T-helper 17 cell (primary cell): ENCODE measurements around the gene ASIC1. TPM values are rescaled to one million over a fixed set of nuclear protein-coding genes. Genes with fewer than 3 reads are reported as not detected.
A peak's percentile ranks its signal among the peaks of the same experiment; 100 is the strongest.
"Not testable (repeated sequence)": the region's sequence is repeated elsewhere in the genome, so short reads cannot be mapped to it uniquely, and the experiment has no call there.

Experiments
- ATAC-seq: fragments of 150-1000 bp; cut with Tn5 transposase; 2 replicates; pipeline ENCODE4 v1.10.0; 2021; ENCODE audit warnings: mild to moderate bottlenecking, moderate library complexity
- DNase-seq, 3 donors: peaks; one replicate each; pipeline versions ENCODE4 v3.0.0 to v3.0.0-alpha.2; 2020 to 2021
- H3K9me3 ChIP-seq: one replicate; pipeline ENCODE4 v1.7.0; 2013; ENCODE audit warnings: low read length, mild to moderate bottlenecking; ENCODE audit not compliant: control insufficient read depth, poor library complexity, severe bottlenecking
- H3K27ac Mint-ChIP-seq: one replicate; pipeline ENCODE4 v1.8.0; 2022; ENCODE audit warnings: mild to moderate bottlenecking, moderate library complexity, mixed read lengths
- H3K27me3 Mint-ChIP-seq: one replicate; pipeline ENCODE4 v1.8.0; 2022; ENCODE audit warnings: mixed read lengths
- H3K36me3 Mint-ChIP-seq: one replicate; pipeline ENCODE4 v1.8.0; 2022; ENCODE audit warnings: low read depth, mixed read lengths
- H3K4me1 Mint-ChIP-seq: one replicate; pipeline ENCODE4 v1.8.0; 2022; ENCODE audit warnings: mild to moderate bottlenecking, mixed read lengths
- H3K4me3 Mint-ChIP-seq: one replicate; pipeline ENCODE4 v1.8.0; 2022; ENCODE audit warnings: mild to moderate bottlenecking, moderate library complexity, mixed read lengths
- total RNA-seq, 4 donors: library from RNA in 2 of 4; stranded (reverse) in 2 of 4; gene quantifications; one replicate each; pipeline ENCODE4 v1.2.3 and lab custom pipeline; 2022 to 2026

Gene ASIC1
- total RNA-seq, 2 donors from 2014 or later: 0.17 to 1.1 TPM

DNA sequence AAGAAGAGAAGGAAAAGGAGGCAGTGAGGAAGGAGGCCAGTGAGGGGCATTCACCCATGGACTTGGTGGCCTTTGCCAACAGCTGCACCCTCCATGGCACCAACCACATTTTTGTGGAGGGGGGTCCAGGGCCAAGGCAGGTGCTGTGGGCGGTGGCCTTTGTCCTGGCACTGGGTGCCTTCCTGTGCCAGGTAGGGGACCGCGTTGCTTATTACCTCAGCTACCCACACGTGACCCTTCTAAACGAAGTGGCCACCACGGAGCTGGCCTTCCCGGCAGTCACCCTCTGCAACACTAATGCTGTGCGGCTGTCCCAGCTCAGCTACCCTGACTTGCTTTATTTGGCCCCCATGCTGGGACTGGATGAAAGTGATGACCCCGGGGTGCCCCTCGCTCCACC is 16.3 kb downstream of the ASIC1 start:
- peaks cover 18% of the 10 kb centered on the region for H3K27me3 Mint-ChIP-seq
- no peaks in the 10 kb centered on the region for H3K9me3 ChIP-seq
- ATAC-seq (no peak), DNase-seq (no peak)
- no peaks in the 10 kb centered on the region for H3K36me3 Mint-ChIP-seq
- peaks cover 14% of the 10 kb centered on the region for H3K4me1 Mint-ChIP-seq
- no peak overlapping the region for H3K4me3 Mint-ChIP-seq
- H3K27ac Mint-ChIP-seq: no peak overlapping the region

DNA sequence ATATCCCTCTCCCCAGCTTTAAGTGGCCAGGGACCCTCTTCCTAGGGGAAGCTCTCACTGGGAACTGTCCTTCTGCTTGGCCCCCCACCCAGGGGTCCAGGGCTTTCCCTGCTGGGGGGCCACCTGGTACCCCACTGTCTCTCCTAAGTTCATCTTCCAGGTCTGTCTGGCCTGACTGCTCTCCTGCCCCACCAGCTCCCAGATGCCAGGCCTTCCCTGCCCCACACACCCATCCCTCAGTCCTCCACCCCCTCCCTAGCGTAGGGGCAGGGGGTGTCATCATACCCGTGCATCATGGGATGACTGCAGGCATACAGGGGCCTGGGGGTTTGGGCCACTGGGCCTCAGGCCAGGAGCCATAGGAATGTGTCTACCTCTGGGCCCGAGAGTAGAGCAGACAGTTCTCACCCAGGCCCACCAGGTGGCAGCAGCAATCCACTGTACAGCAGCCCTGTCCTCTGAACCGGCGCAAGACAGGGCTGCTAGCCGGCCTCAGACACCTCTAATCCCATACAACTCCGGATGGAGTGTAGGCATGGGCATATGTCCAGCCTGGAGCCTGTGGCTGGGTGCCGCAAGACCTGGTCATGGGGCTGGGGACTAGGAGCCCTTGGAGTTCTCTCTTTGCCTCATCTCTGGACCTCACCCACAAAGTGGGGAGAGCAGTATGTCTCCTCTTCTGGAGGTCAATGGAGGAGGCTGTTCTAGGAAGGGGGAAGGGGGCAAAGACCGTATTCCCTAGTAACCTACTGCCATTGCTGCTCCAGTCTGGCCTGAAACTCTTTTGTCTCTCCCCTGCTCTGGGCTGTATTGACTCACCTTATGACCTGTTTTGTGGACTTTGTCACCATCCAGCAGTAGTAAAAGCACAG is 17.8 kb downstream of the ASIC1 start:
- peak; percentile 95 for ATAC-seq
- DNase-seq: peak; percentile 63 to 73 (median 68)
- Mint-ChIP-seq H3K27me3 (peaks cover 12% of the 10 kb centered on the region), H3K36me3 (no peaks in the 10 kb centered on the region), H3K4me1 (peaks cover 12% of the 10 kb centered on the region), H3K27ac (peak overlapping the region; percentile 27), H3K4me3 (no peak overlapping the region)
- no peaks in the 10 kb centered on the region for H3K9me3 ChIP-seq

DNA sequence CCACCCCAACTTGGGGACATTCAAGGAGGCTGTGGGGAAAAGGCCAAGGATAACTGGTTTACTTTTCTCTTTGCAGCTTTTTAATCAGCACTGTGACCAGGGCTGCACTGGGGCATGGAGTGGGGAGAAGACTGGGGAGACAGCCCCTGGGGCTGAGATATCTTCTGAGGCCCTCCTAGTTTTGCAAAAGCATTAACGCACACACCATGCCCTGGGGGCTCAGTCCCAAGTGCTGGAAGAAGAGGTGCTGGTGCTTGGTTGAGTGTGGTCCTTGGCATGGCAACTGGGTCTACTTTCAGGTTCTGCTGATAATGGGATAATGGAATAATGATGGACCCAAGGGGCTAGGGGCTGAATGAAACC is 18.4 kb downstream of the ASIC1 start:
- peaks cover 6% of the 10 kb centered on the region for H3K27me3 Mint-ChIP-seq
- DNase-seq (no peak), ATAC-seq (no peak)
- no peak overlapping the region for H3K27ac Mint-ChIP-seq
- H3K4me1 Mint-ChIP-seq: peaks cover 7% of the 10 kb centered on the region
- H3K36me3 Mint-ChIP-seq: no peaks in the 10 kb centered on the region
- H3K9me3 ChIP-seq: no peaks in the 10 kb centered on the region
- H3K4me3 Mint-ChIP-seq: no peak overlapping the region

DNA sequence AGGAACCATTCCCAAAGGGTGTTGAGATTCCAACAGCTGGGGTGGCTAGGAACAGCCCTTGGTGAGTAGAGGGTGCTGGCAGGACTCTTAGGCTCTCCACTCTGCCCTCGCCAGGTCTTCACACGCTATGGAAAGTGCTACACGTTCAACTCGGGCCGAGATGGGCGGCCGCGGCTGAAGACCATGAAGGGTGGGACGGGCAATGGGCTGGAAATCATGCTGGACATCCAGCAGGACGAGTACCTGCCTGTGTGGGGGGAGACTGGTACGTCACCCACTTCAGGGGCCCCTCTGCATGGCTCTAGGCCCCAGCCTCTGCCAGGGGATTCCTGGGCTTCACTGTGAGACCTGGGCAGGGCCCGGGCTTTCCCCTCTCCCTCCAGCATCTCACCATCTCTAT is 19.7 kb downstream of the ASIC1 start:
- ATAC-seq: no peak
- no peaks in the 10 kb centered on the region for H3K36me3 Mint-ChIP-seq
- no peak for DNase-seq
- H3K4me3 Mint-ChIP-seq: no peak overlapping the region
- H3K4me1 Mint-ChIP-seq: peaks cover 8% of the 10 kb centered on the region
- peaks cover 5% of the 10 kb centered on the region for H3K27me3 Mint-ChIP-seq
- H3K9me3 ChIP-seq: no peaks in the 10 kb centered on the region
- no peak overlapping the region for H3K27ac Mint-ChIP-seq

DNA sequence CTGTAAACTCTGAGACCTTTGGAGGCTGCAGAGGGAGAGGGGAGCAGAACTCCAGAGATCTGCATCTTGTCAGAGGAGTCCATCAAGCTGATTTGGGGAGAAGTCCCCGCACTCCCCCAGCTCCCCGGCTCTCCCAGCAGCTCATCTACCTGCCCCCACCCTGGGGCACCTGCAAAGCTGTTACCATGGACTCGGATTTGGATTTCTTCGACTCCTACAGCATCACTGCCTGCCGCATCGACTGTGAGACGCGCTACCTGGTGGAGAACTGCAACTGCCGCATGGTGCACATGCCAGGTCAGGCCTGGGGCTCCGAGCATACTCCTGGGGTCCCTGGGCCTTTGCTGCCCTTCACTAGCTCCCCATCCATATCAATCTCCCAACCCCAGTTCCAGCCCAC is 20.9 kb downstream of the ASIC1 start:
- no peak for DNase-seq
- H3K36me3 Mint-ChIP-seq: no peaks in the 10 kb centered on the region
- H3K9me3 ChIP-seq: no peaks in the 10 kb centered on the region
- H3K4me1 Mint-ChIP-seq: peaks cover 8% of the 10 kb centered on the region
- ATAC-seq: no peak
- peaks cover 5% of the 10 kb centered on the region for H3K27me3 Mint-ChIP-seq
- H3K4me3 Mint-ChIP-seq: no peak overlapping the region
- H3K27ac Mint-ChIP-seq: no peak overlapping the region

DNA sequence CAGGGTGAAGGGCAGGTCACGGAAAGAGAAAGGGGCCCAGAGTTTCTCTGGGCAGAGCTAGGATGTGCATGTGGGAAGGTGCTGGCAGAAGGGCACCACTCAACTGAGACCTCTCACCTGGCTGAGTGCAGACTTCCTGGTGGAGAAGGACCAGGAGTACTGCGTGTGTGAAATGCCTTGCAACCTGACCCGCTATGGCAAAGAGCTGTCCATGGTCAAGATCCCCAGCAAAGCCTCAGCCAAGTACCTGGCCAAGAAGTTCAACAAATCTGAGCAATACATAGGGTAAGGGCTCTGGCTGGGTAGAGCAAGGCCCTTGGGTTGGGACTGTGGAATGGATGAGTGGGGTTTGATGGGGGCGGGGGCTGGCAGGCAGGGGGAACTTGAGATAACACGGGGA is 22.4 kb downstream of the ASIC1 start:
- Mint-ChIP-seq H3K4me3 (no peak overlapping the region), H3K27ac (peak overlapping the region; percentile 51), H3K27me3 (peaks cover 5% of the 10 kb centered on the region), H3K36me3 (no peaks in the 10 kb centered on the region), H3K4me1 (peaks cover 11% of the 10 kb centered on the region)
- DNase-seq: no peak
- no peak for ATAC-seq
- H3K9me3 ChIP-seq: no peaks in the 10 kb centered on the region

DNA sequence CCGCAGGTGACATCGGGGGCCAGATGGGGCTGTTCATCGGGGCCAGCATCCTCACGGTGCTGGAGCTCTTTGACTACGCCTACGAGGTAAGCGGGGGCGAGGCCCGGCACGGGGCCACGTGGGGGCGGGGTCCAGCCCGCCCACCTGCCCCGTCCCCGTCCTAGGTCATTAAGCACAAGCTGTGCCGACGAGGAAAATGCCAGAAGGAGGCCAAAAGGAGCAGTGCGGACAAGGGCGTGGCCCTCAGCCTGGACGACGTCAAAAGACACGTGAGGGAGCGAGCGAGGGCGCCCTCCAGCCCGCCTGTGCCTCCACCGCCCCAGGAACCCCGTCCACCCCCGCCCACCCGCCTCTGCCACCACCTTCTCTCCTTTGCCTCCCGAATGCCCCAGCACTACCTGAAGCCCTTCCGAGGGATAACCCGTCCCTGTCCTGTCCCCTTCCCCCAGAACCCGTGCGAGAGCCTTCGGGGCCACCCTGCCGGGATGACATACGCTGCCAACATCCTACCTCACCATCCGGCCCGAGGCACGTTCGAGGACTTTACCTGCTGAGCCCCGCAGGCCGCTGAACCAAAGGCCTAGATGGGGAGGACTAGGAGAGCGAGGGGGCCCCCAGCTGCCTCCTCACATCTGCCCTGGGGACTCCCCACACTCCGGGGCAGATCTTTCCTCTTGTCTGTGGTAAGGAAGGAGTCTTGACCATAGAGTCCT is 23.9 kb downstream of the ASIC1 start:
- H3K9me3 ChIP-seq: no peaks in the 10 kb centered on the region
- peak overlapping the region; percentile 25 for H3K4me3 Mint-ChIP-seq
- peaks cover 4% of the 10 kb centered on the region for H3K27me3 Mint-ChIP-seq
- ATAC-seq: no peak
- peaks cover 2% of the 10 kb centered on the region for H3K36me3 Mint-ChIP-seq
- peaks cover 15% of the 10 kb centered on the region for H3K4me1 Mint-ChIP-seq
- no peak for DNase-seq
- H3K27ac Mint-ChIP-seq: peak overlapping the region; percentile 62

DNA sequence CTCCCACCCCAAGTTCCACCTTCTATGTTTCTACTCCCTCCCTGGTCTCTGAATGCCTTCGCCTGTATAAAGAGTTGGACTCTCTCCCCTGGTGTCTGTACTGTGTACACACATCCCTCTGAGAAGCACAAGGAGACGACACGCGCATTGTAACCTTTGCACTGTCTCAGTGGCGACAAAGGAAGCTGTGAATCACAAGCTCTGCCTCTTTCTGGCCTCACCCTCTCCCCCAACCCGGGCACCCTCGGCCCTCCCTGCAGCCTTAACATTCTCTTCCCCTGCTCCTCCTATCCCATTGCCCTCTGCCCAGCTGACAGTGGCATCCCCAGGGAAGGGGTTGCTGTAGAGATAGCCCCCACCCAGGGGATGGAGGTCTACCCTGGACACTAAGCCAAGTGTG is 25.2 kb downstream of the ASIC1 start:
- Mint-ChIP-seq H3K4me1 (peaks cover 16% of the 10 kb centered on the region), H3K27me3 (no peaks in the 10 kb centered on the region), H3K27ac (peak overlapping the region; percentile 62), H3K36me3 (peaks cover 2% of the 10 kb centered on the region), H3K4me3 (no peak overlapping the region)
- no peak for ATAC-seq
- no peak for DNase-seq
- no peaks in the 10 kb centered on the region for H3K9me3 ChIP-seq

DNA sequence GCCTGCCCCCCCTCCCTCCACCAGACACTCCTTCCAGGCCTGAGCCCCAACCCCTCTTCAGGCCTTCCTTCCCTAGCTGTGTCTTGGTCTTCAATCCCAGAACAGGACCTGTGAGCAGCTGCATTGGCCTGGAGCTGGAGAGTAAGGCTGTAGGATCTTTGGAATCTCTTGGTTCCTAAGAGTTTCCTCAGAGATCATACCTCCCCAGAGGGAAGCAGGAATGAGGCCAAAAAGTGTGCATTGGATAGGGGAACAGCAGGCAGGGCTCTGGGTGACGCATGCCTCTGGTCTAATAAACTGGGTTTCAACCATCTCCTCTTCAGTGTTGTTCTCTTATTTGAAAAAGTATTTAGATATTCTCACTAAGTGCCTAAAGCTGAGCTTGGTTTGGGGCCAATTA is 25.9 kb downstream of the ASIC1 start:
- Mint-ChIP-seq H3K27ac (peak overlapping the region; percentile 62), H3K36me3 (peaks cover 2% of the 10 kb centered on the region), H3K4me3 (peak overlapping the region; percentile 70), H3K27me3 (no peaks in the 10 kb centered on the region), H3K4me1 (peaks cover 21% of the 10 kb centered on the region)
- DNase-seq: no peak
- no peaks in the 10 kb centered on the region for H3K9me3 ChIP-seq
- ATAC-seq: no peak

DNA sequence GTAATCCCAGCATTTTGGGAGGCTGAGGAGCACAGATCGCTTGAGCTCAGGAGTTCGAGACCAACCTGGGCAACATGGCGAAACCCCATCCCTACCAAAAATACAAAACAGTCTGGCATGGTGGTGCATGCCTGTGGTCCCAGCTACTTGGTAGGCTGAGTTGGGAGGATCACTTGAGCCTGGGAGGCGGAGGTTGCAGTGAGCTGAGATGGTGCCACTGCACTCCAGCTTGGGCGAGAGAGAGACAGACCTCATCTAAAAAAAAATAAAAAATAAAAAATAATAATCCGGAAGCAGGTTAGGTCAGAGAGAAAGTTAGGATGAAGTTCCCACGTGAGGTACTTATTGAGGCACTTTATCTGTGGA is 27.0 kb downstream of the ASIC1 start:
- peak overlapping the region; percentile 95 for H3K4me3 Mint-ChIP-seq
- not testable (repeated sequence) for ATAC-seq, H3K9me3 ChIP-seq, DNase-seq, H3K27me3 Mint-ChIP-seq, H3K36me3 Mint-ChIP-seq
- peaks cover 26% of the 10 kb centered on the region for H3K4me1 Mint-ChIP-seq
- H3K27ac Mint-ChIP-seq: peak overlapping the region; percentile 86

DNA sequence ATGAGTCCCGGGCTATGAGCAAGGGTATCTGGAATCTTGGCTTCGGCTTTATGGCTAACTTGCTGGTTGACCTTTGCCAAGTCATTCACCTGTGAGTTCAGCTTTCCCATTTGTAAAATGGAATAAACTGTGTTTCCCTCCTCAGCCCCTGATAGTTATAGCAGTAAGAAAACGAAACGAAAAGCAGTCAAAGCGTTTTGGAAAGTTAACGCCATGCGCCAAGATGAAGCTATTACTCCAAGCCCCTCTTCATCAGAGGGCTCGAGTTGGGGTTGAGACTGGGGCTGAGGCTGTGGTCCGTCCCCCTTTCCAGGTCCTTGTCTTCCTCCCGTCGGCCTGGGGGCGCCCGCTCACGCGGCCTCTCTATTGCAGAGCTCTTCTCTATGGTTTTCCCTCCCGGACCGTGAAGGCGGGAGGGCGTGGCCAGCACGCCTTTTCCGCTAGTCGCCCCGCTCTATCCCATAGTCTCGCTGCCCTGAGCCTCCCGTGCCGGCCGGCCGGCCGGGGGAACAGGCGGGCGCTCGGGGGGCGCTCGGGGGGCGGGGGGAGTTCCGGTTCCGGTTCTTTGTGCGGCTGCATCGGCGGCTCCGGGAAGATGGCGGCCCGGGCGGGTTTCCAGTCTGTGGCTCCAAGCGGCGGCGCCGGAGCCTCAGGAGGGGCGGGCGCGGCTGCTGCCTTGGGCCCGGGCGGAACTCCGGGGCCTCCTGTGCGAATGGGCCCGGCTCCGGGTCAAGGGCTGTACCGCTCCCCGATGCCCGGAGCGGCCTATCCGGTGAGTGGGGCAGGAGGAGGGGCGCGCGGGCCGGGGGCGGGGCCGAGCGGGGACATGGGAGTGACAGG is 27.6 kb downstream of the ASIC1 start, which contains the start of gene SMARCD1:
SMARCD1 (plus strand) TSS at position 568 of the 840 bp plus-strand sequence; CDS start at position 596, 28 bp downstream.
- H3K27me3 Mint-ChIP-seq: no peaks in the 10 kb centered on the region
- H3K4me1 Mint-ChIP-seq: peaks cover 26% of the 10 kb centered on the region
- H3K9me3 ChIP-seq: no peaks in the 10 kb centered on the region
- DNase-seq (peak; percentile 75 to 81 (median 77)), ATAC-seq (peak; percentile 90)
- H3K36me3 Mint-ChIP-seq: peaks cover 2% of the 10 kb centered on the region
- peak within 1 kb of the TSS; percentile 86 for H3K27ac Mint-ChIP-seq
- peak within 1 kb of the TSS; percentile 95 for H3K4me3 Mint-ChIP-seq

DNA sequence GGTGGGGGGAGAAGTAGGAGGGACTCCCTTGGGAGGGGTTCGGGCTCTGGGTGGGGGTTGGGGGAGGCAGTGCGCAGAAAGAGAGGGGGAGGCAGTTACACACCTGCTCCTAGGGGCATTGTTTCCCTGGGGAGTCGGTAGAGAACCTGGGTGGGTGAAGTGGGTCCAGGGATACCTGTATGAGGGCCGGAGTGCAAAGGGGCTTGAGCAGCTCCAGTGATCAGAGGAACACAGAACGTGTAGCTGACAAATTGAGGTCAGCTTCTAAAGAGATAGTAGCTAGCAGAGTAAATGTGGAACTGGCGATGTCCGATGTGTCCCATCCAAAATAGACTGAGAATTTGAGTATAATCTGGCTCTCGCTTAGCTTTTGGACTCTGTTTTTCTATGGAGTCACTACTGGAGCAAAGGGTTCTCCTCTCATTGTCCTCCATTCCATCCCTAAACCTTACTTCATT is 28.2 kb downstream of the ASIC1 start:
- Mint-ChIP-seq H3K4me1 (peaks cover 26% of the 10 kb centered on the region), H3K4me3 (peak overlapping the region; percentile 95), H3K27me3 (no peaks in the 10 kb centered on the region), H3K36me3 (peaks cover 2% of the 10 kb centered on the region), H3K27ac (peak overlapping the region; percentile 86)
- no peaks in the 10 kb centered on the region for H3K9me3 ChIP-seq
- DNase-seq (no peak), ATAC-seq (peak; percentile 5)

DNA sequence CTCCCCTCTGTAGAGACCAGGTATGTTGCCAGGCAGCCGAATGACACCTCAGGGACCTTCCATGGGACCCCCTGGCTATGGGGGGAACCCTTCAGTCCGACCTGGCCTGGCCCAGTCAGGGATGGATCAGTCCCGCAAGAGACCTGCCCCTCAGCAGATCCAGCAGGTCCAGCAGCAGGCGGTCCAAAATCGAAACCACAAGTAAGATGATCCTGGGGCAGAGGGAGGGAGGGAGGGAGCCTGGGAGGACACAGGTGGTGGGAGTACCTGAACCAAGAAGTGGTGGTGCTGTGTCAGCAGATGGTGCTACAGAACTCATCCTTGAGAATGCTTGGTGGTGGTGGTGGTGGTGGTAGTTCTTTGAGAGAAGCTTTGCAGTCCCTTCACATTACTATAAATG is 28.8 kb downstream of the ASIC1 start:
- Mint-ChIP-seq H3K4me3 (peak overlapping the region; percentile 95), H3K27me3 (no peaks in the 10 kb centered on the region), H3K4me1 (peaks cover 26% of the 10 kb centered on the region), H3K36me3 (peaks cover 2% of the 10 kb centered on the region), H3K27ac (peak overlapping the region; percentile 86)
- ATAC-seq: no peak
- DNase-seq: no peak
- H3K9me3 ChIP-seq: no peaks in the 10 kb centered on the region
